Astrocyte (in vitro differentiated cells and primary cell): ENCODE measurements around the gene ADIPOR2. TPM values are rescaled to one million over a fixed set of nuclear protein-coding genes. Genes with fewer than 3 reads are reported as not detected.

Source experiments
- DNase-seq: peaks from one replicate; pipeline ENCODE4 v3.0.0-alpha.2; 2010; ENCODE audit warnings: low read depth
- FAIRE-seq: peaks from 2 replicates; lab custom pipeline; 2011; peaks lifted over from hg19 to GRCh38; lab: Jason Lieb, UNC
- H2AFZ ChIP-seq: 2 replicates; pipeline ENCODE4 v1.6.0; 2012; ENCODE audit warnings: low read depth, low read length, inconsistent platforms
- H3K27ac ChIP-seq: 2 replicates; pipeline ENCODE4 v1.5.1; 2011; ENCODE audit warnings: low read depth, low read length, inconsistent platforms
- H3K27me3 ChIP-seq: 2 replicates; pipeline ENCODE4 v1.6.0; 2011; ENCODE audit warnings: low read length, inconsistent platforms; ENCODE audit not compliant: insufficient read depth
- H3K36me3 ChIP-seq: 2 replicates; pipeline ENCODE4 v1.5.1; 2011; ENCODE audit warnings: low read length, inconsistent platforms; ENCODE audit not compliant: insufficient read depth
- H3K4me1 ChIP-seq: 2 replicates; pipeline ENCODE4 v1.5.1; 2011; ENCODE audit warnings: low read length, inconsistent platforms; ENCODE audit not compliant: insufficient read depth
- H3K4me2 ChIP-seq: 2 replicates; pipeline ENCODE4 v1.6.0; 2012; ENCODE audit warnings: low read length, inconsistent platforms
- H3K4me3 ChIP-seq: 2 replicates; pipeline ENCODE4 v1.5.1; 2011; ENCODE audit warnings: low read depth, mild to moderate bottlenecking, low read length, inconsistent platforms; ENCODE audit not compliant: insufficient read depth
- H3K79me2 ChIP-seq: 2 replicates; pipeline ENCODE4 v1.6.0; 2012; ENCODE audit warnings: mild to moderate bottlenecking, low read length, inconsistent platforms; ENCODE audit not compliant: insufficient read depth
- H3K9ac ChIP-seq: 2 replicates; pipeline ENCODE4 v1.6.0; 2012; ENCODE audit warnings: mild to moderate bottlenecking, low read length, inconsistent platforms
- H3K9me3 ChIP-seq: 2 replicates; pipeline ENCODE4 v1.5.1; 2012; ENCODE audit warnings: low read depth, mild to moderate bottlenecking, low read length, inconsistent platforms; ENCODE audit not compliant: insufficient read depth
- H4K20me1 ChIP-seq: 2 replicates; pipeline ENCODE4 v1.6.0; 2012; ENCODE audit warnings: low read length, inconsistent platforms; ENCODE audit not compliant: insufficient read depth
- H3K27ac Mint-ChIP-seq: one replicate; pipeline ENCODE4 v1.8.0; 2021; ENCODE audit warnings: mild to moderate bottlenecking, mixed read lengths; ENCODE audit not compliant: unreplicated experiment
- H3K27me3 Mint-ChIP-seq: one replicate; pipeline ENCODE4 v1.8.0; 2021; ENCODE audit warnings: low read depth, mixed read lengths; ENCODE audit not compliant: unreplicated experiment
- H3K36me3 Mint-ChIP-seq: one replicate; pipeline ENCODE4 v1.8.0; 2021; ENCODE audit warnings: low read depth, mixed read lengths; ENCODE audit not compliant: unreplicated experiment
- H3K4me1 Mint-ChIP-seq: one replicate; pipeline ENCODE4 v1.8.0; 2021; ENCODE audit warnings: low read depth, mixed read lengths; ENCODE audit not compliant: unreplicated experiment
- H3K4me3 Mint-ChIP-seq: one replicate; pipeline ENCODE4 v1.8.0; 2021; ENCODE audit warnings: mild to moderate bottlenecking, moderate library complexity, mixed read lengths; ENCODE audit not compliant: unreplicated experiment
- H3K9me3 Mint-ChIP-seq: one replicate; pipeline ENCODE4 v1.8.0; 2021; ENCODE audit warnings: mild to moderate bottlenecking, mixed read lengths; ENCODE audit not compliant: unreplicated experiment
- CTCF ChIP-seq: IDR thresholded peaks from 2 replicates; pipeline ENCODE4 v1.5.1; 2011; ENCODE audit warnings: low read depth, mild to moderate bottlenecking, inconsistent platforms, low read length, moderate library complexity; ENCODE audit not compliant: insufficient read depth
- EZH2 ChIP-seq: IDR thresholded peaks from 2 replicates; pipeline ENCODE4 v1.6.1; 2012; ENCODE audit warnings: mild to moderate bottlenecking, low read length, inconsistent platforms; ENCODE audit not compliant: insufficient read depth
- total RNA-seq: library from RNA; stranded (reverse); gene quantifications from 2 replicates; pipeline ENCODE4 v1.2.1, GENCODE V29; 2021

Gene ADIPOR2
- total RNA-seq, 1 donor from 2014 or later = 56.6 TPM

- DNase-seq = no peak
- Histone ChIP-seq H3K27me3 (no peaks in the 10 kb centered on the region), H2AFZ (no peak overlapping the region), H3K9me3 (no peaks in the 10 kb centered on the region), H3K9ac (no peak overlapping the region), H3K4me1 (no peaks in the 10 kb centered on the region), H4K20me1 (peaks cover 21% of the 10 kb centered on the region), H3K27ac (no peak overlapping the region), H3K4me2 (no peak overlapping the region), H3K79me2 (peaks cover 34% of the 10 kb centered on the region), H3K4me3 (no peak overlapping the region), H3K36me3 (no peaks in the 10 kb centered on the region)
- Mint-ChIP-seq H3K36me3 (peaks cover 20% of the 10 kb centered on the region), H3K4me1 (peaks cover 7% of the 10 kb centered on the region), H3K27me3 (no peaks in the 10 kb centered on the region), H3K9me3 (peaks cover 8% of the 10 kb centered on the region), H3K4me3 (no peak overlapping the region), H3K27ac (no peak overlapping the region)
- no peak for FAIRE-seq
- TF ChIP-seq EZH2 (no peak), CTCF (no peak)
Observed at GRCh38 chr12:1749019-1749418, 58.1 kb downstream of the ADIPOR2 start.

- Mint-ChIP-seq H3K4me1 (peaks cover 4% of the 10 kb centered on the region), H3K9me3 (peaks cover 8% of the 10 kb centered on the region), H3K36me3 (peaks cover 24% of the 10 kb centered on the region), H3K27me3 (no peaks in the 10 kb centered on the region), H3K27ac (no peak overlapping the region), H3K4me3 (no peak overlapping the region)
- Histone ChIP-seq H3K9ac (no peak overlapping the region), H3K4me1 (no peaks in the 10 kb centered on the region), H3K36me3 (no peaks in the 10 kb centered on the region), H3K9me3 (no peaks in the 10 kb centered on the region), H3K27me3 (no peaks in the 10 kb centered on the region), H3K27ac (no peak overlapping the region), H2AFZ (no peak overlapping the region), H3K79me2 (peaks cover 34% of the 10 kb centered on the region), H4K20me1 (peaks cover 20% of the 10 kb centered on the region), H3K4me2 (no peak overlapping the region), H3K4me3 (no peak overlapping the region)
- FAIRE-seq (no peak), DNase-seq (no peak)
- no peak for TF ChIP-seq CTCF
- TF ChIP-seq EZH2 = no peak
Observed at GRCh38 chr12:1750300-1750699, 59.4 kb downstream of the ADIPOR2 start.

- no peaks in the 10 kb centered on the region for H3K9me3 ChIP-seq
- Mint-ChIP-seq H3K4me3 (no peak overlapping the region), H3K4me1 (peaks cover 23% of the 10 kb centered on the region), H3K27me3 (no peaks in the 10 kb centered on the region), H3K27ac (no peak overlapping the region), H3K36me3 (peaks cover 17% of the 10 kb centered on the region), H3K9me3 (peaks cover 5% of the 10 kb centered on the region)
- no peaks in the 10 kb centered on the region for H3K36me3 ChIP-seq
- H4K20me1 ChIP-seq = peaks cover 36% of the 10 kb centered on the region
- H3K4me2 ChIP-seq = no peak overlapping the region
- H3K9ac ChIP-seq = no peak overlapping the region
- no peak overlapping the region for H3K4me3 ChIP-seq
- no peaks in the 10 kb centered on the region for H3K4me1 ChIP-seq
- H3K27ac ChIP-seq = no peak overlapping the region
- DNase-seq = no peak
- peaks cover 21% of the 10 kb centered on the region for H3K79me2 ChIP-seq
- no peak for TF ChIP-seq EZH2
- no peak for TF ChIP-seq CTCF
- no peak overlapping the region for H2AFZ ChIP-seq
- H3K27me3 ChIP-seq = no peaks in the 10 kb centered on the region
- no peak for FAIRE-seq
Observed at GRCh38 chr12:1758376-1758775, 67.5 kb downstream of the ADIPOR2 start.
